PC-3 (cell line): ENCODE results near the gene CACNA1D.

Experiments
- CTCF ChIP-seq: fragments of 300-600 bp; sonication (generic); conservative IDR thresholded peaks from 2 replicates; pipeline ENCODE4 v1.5.1; 2017; ENCODE audit warnings: antibody characterized with exemption, low read depth, mild to moderate bottlenecking, low read length
- EZH2 ChIP-seq: fragments of 300-600 bp; sonication (generic); IDR thresholded peaks from one replicate; pipeline ENCODE4 v1.6.1; 2017; ENCODE audit warnings: antibody characterized with exemption, mild to moderate bottlenecking, low read length; ENCODE audit not compliant: unreplicated experiment

- TF ChIP-seq CTCF (no peak), EZH2 (no peak)
Measured at GRCh38 chr3:53843195-53844177, 349.1 kb downstream of the CACNA1D start.
